Esophagus muscularis mucosa (tissue), 4 donors: ENCODE data around the gene MARCHF9. TPM values are rescaled to one million over a fixed set of nuclear protein-coding genes. Genes with fewer than 3 reads are reported as not detected.

Experiments used
- DNase-seq: peaks from one replicate; pipeline ENCODE4 v3.0.0-alpha.2; 2017; ENCODE audit errors: extremely low spot score
- H3K27ac ChIP-seq, 4 donors: fragments of 200-600 bp; sonication (generic); replicated peaks in 1 of 4; 1 replicate in 3 of 4; 2 replicates in 1 of 4; pipeline ENCODE4 v1.5.1; 2016 to 2019; ENCODE audit warnings: mild to moderate bottlenecking in 1 of 4
- H3K27me3 ChIP-seq, 4 donors: fragments of 200-600 bp; sonication (generic); one replicate each; pipeline versions ENCODE4 v1.5.1 to v1.6.0; 2016 to 2019
- H3K36me3 ChIP-seq, 4 donors: fragments of 200-600 bp; sonication (generic); one replicate each; pipeline ENCODE4 v1.5.1; 2016 to 2019
- H3K4me1 ChIP-seq, 4 donors: fragments of 200-600 bp; sonication (generic); one replicate each; pipeline ENCODE4 v1.5.1; 2016 to 2019
- H3K4me3 ChIP-seq, 4 donors: fragments of 200-600 bp; sonication (generic); 1 replicate in 2 of 4; 2 replicates in 2 of 4; pipeline ENCODE4 v1.5.1; 2016 to 2019; ENCODE audit warnings: mild to moderate bottlenecking in 4 of 4, moderate library complexity in 1 of 4
- H3K9me3 ChIP-seq, 4 donors: fragments of 200-600 bp; sonication (generic); 1 replicate in 3 of 4; 2 replicates in 1 of 4; pipeline ENCODE4 v1.5.1; 2016 to 2019
- EP300 ChIP-seq: sonication (generic); formaldehyde crosslinking; IDR thresholded peaks from one replicate; pipeline ENCODE4 v1.6.1; 2017; ENCODE audit warnings: antibody characterized with exemption
- POLR2A ChIP-seq: fragments of 450-650 bp; IDR thresholded peaks from one replicate; pipeline ENCODE4 v1.6.1; 2017; ENCODE audit warnings: antibody characterized with exemption, moderate library complexity, mild to moderate bottlenecking, low read depth
- POLR2AphosphoS5 ChIP-seq, 2 donors: sonication (generic); formaldehyde crosslinking; IDR thresholded peaks; one replicate each; pipeline ENCODE4 v1.6.1; 2017; ENCODE audit warnings: antibody characterized with exemption in 2 of 2
- WGBS: methylation state at CpG from one replicate; pipeline ENCODE4 v1.1.5; 2018; 5-methylcytosine and 5-hydroxymethylcytosine counted together
- intact Hi-C: fragments of 100-400 bp; cut with DNase I; formaldehyde crosslinking; loops from one replicate; pipeline ENCODE4 v1.15.1; 2023
- total RNA-seq, 4 donors: library from RNA; depleted of rRNA; stranded (reverse); fragments of >200 nt; gene quantifications; one replicate each; pipeline versions ENCODE4 v1.1.0 to v1.2.1, GENCODE V29; 2016
- TF ChIP-seq, protein P1 (sequence below), 3 experiments: fragments of 200-600 bp in 2 of 3; fragments of 450-650 bp in 1 of 3; sonication (generic) in 2 of 3; IDR thresholded peaks; one replicate each; pipeline ENCODE4 v1.5.1; 2017 to 2019; ENCODE audit warnings: antibody characterized with exemption in 3 of 3, mild to moderate bottlenecking in 2 of 3, moderate library complexity in 1 of 3

The MARCHF9 gene
- total RNA-seq, 4 donors from 2014 or later = 5.6 to 16.9 (median 10.7) TPM

DNA sequence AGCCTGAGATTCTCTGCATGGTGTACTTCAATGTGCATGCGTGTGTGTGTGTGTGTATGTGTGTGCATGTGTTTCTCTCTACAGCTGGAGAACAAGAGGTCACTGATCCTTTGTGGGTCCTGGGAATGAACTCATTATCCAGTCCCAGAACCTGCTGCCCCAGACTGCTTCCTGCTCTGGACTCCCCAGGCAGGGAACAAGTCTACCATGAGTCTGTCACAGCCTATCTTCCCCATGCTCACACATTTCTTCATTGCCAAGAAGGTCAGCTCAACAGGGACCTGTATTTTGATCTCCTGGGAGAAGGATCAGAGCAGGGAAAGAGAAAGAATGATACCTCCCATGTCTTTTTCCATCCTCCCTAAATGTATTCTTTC lies 13.5 kb upstream of the MARCHF9 start:
- H3K4me3 ChIP-seq = peak overlapping the region; percentile 15 to 38 (median 29)
- H3K4me1 ChIP-seq = peaks cover 31 to 52% (median 45%) of the 10 kb centered on the region in 4 donors
- TF ChIP-seq EP300 = no peak
- TF ChIP-seq POLR2A = no peak
- TF ChIP-seq, protein P1, sequence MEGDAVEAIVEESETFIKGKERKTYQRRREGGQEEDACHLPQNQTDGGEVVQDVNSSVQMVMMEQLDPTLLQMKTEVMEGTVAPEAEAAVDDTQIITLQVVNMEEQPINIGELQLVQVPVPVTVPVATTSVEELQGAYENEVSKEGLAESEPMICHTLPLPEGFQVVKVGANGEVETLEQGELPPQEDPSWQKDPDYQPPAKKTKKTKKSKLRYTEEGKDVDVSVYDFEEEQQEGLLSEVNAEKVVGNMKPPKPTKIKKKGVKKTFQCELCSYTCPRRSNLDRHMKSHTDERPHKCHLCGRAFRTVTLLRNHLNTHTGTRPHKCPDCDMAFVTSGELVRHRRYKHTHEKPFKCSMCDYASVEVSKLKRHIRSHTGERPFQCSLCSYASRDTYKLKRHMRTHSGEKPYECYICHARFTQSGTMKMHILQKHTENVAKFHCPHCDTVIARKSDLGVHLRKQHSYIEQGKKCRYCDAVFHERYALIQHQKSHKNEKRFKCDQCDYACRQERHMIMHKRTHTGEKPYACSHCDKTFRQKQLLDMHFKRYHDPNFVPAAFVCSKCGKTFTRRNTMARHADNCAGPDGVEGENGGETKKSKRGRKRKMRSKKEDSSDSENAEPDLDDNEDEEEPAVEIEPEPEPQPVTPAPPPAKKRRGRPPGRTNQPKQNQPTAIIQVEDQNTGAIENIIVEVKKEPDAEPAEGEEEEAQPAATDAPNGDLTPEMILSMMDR (IDR thresholded peaks at IDR 0.05) = no peak
- TF ChIP-seq POLR2AphosphoS5 (IDR thresholded peaks at IDR 0.05) = no peak
- intact Hi-C loops = no loop called here
- H3K27ac ChIP-seq = no peak overlapping the region
- peaks cover 11 to 61% (median 34%) of the 10 kb centered on the region in 4 donors for H3K27me3 ChIP-seq
- WGBS = 86% methylated on average over 1 of the region's 1 CpG
- peaks cover 0 to 2% (median 2%) of the 10 kb centered on the region in 4 donors for H3K36me3 ChIP-seq
- no peaks in the 10 kb centered on the region for H3K9me3 ChIP-seq
- no peak for DNase-seq

DNA sequence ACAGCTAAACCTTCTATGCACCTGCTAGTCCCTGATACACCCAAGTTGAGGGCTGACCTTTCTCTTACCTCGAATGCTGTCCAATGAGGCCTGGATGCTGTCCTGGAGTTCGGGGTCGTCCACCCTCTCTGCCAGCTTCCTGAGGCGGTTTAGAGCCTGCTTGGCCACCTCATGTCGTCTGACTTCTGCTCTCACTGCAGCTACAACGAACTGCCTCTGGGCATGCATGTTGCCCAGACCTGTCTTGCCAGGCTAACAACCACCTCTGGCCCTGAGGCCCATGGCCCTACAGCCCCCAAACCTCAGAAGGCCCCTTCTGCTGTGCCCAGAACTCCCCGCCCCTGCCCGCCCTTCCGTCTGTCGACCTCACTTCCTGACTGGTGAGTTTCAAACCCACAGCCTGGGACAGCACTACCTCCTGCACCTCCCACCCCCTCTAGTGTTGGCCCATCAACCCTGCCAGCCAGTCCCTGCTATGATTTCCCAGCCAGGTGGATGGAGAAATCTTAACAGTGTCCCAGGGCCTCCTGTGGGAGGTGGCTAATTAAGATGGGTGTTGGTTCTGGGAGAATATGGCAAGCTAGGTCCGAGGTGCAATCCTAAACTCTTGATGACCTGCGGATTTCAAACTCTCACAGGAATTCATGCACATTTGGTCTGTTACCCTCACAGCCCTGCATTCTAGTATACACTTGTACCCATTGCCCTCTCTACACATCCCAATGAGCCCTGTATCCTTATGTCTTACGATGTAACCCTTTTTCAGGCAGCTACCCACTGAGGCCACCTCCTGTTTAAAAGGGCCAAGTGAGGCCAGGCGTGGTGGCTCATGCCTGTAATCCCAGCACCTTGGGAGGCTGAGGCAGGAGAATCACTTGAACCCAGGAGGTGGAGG lies 12.8 kb upstream of the MARCHF9 start:
- Histone ChIP-seq H3K4me3 (peak overlapping the region; percentile 15 to 38 (median 29)), H3K27ac (peak overlapping the region in 1 of 4 donors; percentile 9)
- intact Hi-C loops = no loop called here

DNA sequence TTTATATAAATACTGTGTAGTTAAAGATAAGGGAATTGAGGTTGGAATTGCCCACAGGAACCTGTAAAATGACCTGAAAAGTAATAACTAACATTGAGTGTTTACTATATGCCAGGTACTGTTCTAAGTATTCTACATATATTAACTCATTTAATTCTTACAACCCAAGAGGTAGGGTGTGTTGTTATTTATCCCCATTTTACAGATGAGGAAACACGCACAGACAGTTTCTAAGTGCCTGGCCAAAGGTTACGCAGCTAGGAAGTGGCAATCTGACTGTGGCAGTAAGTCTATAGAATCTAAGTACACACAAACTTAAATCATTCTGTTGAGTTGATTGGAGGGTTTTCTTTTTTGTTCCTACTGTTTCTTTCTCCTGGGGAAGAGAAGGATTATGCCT lies 11.1 kb upstream of the MARCHF9 start:
- no peak for DNase-seq
- TF ChIP-seq, protein P1 (IDR thresholded peaks at IDR 0.05) = no peak
- no peak for TF ChIP-seq EP300
- Histone ChIP-seq H3K4me3 (no peak overlapping the region), H3K27ac (peak overlapping the region in 3 of 4 donors; percentile 91 to 99 (median 98)), H3K27me3 (peaks cover 0 to 37% (median 11%) of the 10 kb centered on the region in 4 donors), H3K36me3 (peaks cover 20 to 26% (median 26%) of the 10 kb centered on the region in 4 donors), H3K4me1 (peaks cover 8 to 30% (median 21%) of the 10 kb centered on the region in 4 donors), H3K9me3 (no peaks in the 10 kb centered on the region)
- intact Hi-C loops = no loop called here
- WGBS = 82% methylated on average over 2 of the region's 2 CpGs

More for the DNA sequence above, 12.8 kb upstream of the MARCHF9 start:
- no peak for DNase-seq
- Histone ChIP-seq H3K9me3 (no peaks in the 10 kb centered on the region), H3K27me3 (peaks cover 7 to 54% (median 27%) of the 10 kb centered on the region in 4 donors), H3K36me3 (peaks cover 6 to 9% (median 9%) of the 10 kb centered on the region in 4 donors), H3K4me1 (peaks cover 25 to 47% (median 38%) of the 10 kb centered on the region in 4 donors)
- 74% methylated on average over 5 of the region's 14 CpGs for WGBS
- TF ChIP-seq, protein P1 (IDR thresholded peaks at IDR 0.05) = no peak
- TF ChIP-seq POLR2AphosphoS5 (IDR thresholded peaks at IDR 0.05) (no peak), POLR2A (no peak), EP300 (no peak)

DNA sequence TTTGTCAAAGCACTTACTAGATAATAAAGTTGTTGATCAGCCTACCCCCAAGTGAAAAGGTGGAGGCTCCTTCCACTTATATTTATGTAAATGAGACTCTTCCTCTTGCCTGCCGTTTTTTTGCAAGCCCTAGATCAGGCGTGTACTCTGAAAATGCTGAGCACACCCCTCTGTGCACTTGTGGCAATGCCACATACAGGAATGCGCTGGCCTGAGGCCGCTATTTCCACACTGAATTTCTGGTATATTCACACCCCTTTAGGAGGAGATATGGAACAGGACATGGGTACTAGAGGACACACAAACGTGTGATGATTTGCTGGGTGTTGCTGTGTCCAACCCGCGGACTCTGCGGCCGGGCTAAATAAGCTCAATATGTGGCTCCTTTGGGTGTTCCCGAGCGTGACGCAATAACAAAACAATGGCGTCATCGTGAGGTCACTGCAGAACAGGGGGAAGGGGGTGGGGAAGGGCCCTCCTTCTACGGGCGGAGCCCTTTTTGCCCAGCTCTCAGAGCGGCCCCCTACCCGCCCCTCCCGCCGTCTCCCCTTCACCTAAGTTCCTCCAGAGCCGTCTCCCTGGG lies 10.6 kb upstream of the MARCHF9 start:
- peak; percentile 6 for TF ChIP-seq EP300
- TF ChIP-seq POLR2A = no peak
- 7% methylated on average over 20 of the region's 21 CpGs for WGBS
- intact Hi-C loops = no loop called here
- peak overlapping the region; percentile 91 to 99 (median 96) for H3K27ac ChIP-seq
- peaks cover 5 to 25% (median 17%) of the 10 kb centered on the region in 4 donors for H3K4me1 ChIP-seq
- peak; percentile 95 for DNase-seq
- H3K9me3 ChIP-seq = no peaks in the 10 kb centered on the region
- peaks cover 0 to 32% (median 6%) of the 10 kb centered on the region in 4 donors for H3K27me3 ChIP-seq
- peak overlapping the region; percentile 73 to 96 (median 86) for H3K4me3 ChIP-seq
- peaks cover 24 to 31% (median 31%) of the 10 kb centered on the region in 4 donors for H3K36me3 ChIP-seq
